DMS153 (cell line): ENCODE results near the gene TRANK1.
"Not testable (repeated sequence)": the region's sequence is repeated elsewhere in the genome, so short reads cannot be mapped to it uniquely, and the experiment has no call there.

ENCODE experiments used
- DNase-seq: peaks from one replicate; lab custom pipeline; 2025; lab: John Stamatoyannopoulos, UW

Gene TRANK1

DNA sequence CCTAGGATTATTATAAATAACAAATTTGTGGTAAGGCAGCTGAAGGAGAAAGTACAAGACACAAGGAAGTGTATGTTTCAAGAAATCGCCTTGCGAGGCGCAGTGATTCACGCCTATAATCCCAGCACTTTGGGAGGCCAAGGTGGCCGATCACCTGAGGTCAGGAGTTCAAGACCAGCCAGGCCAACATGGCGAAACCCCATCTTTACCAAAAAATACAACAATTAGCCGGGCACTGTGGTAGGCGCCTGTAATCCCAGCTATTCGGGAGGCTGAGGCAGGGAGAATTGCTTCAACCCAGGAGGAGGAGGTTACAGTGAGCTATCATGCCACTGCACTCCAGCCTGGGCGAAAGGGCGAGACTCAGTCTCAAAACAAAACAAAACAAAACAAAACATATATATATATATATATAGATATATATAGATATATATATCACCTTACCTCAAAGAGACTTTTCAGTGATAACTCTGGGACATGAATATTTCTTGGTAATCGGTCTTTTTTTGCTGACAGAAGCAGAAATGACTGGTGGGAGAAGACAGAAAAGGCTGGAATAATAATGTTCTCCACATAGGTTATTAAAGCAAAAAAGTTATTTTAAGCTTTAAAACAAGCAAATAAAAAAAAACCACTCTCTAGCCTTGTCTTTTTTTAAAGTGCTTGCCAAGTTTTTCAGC lies 52.3 kb downstream of the TRANK1 start:
- no peak for DNase-seq

DNA sequence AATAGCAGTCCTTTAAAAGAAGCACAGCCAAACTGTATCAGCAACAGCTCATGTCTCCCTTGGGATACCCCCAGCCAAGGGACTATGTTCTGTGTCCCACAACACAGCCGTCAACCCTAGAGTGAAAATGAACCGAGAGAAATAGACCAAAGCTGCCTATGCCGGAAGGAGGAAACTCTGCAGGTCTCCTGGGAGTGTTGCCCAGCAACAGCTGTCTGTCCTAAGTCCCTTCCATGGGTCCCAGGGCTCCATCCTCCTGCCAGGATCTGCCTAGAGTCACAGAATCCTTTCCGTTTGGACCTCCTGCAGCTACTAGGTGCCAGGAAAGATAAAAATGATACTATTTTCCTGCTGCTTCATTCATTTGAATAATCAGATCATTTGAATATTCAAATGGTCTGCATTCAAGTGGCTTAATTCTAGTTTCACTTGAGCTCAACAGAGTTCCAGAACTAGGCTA lies 53.1 kb downstream of the TRANK1 start:
- DNase-seq, result peak; percentile 24

DNA sequence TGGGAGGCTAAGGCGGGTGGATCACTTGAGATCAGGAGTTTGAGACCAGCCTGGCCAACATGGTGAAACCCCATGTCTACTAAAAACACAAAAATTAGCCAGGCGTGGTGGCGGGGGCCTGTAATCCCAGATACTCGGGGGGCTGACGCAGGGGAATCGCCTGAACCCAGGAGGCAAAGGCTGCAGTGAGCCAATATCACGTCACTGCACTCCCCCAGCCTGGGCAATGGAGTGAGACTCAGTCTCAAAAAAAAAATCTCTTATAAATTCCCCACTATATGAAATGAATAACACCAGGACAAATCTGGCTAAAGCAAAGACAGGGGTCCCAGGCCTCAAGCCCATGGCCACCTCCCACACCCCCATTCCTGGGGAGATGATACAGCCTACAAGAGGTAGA lies 53.8 kb downstream of the TRANK1 start:
- DNase-seq, result not testable (repeated sequence)

DNA sequence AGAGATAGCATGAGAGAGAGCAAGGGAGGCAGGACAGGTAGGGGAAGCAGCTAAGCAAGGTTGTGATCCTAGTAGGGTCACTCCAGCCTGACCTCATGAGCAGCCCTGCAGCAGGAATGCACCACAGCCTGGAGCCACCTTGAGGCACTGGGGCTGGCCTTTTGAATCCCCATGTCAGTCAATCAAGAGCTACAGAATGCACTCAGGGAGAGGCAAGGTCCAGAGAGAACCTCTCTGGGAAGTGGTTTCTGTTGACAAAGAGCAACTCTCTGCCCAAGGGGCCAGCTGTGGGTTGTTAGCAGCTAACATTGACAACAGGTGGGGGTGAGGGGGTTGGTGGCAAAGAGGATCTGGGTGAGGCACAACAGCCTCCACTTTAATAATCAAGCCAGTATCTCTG lies 54.6 kb downstream of the TRANK1 start:
- no peak for DNase-seq

DNA sequence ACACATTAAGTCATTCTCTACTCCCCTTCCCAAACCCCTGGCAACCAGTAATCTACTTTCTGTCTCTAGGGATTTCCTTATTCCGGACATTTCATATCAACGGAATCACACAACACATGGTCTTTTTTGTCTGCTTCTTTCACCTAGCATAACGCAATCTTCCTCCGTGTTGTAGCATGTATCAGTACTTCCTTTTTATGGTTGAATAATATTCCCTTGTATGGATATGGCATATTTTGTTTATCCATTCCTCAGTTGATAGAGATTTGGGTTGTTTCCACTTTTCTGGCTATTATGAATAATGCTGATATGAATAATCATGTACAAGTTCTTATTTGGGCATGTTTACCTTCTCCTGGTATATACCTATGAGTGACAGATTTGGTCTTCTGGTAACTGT lies 63.1 kb downstream of the TRANK1 start:
- no peak for DNase-seq

DNA sequence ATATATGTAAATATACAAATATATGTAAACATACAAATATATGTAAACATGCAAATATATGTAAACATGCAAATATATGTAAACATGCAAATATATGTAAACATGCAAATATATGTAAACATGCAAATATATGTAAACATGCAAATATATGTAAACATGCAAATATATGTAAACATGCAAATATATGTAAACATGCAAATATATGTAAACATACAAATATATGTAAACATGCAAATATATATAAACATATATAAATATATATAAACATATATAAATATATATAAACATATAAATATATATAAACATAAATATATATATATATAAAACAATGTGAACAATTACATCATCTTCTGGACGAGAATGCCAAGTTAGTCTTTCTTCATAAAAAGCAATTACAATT lies 65.0 kb downstream of the TRANK1 start:
- DNase-seq, result not testable (repeated sequence)

DNA sequence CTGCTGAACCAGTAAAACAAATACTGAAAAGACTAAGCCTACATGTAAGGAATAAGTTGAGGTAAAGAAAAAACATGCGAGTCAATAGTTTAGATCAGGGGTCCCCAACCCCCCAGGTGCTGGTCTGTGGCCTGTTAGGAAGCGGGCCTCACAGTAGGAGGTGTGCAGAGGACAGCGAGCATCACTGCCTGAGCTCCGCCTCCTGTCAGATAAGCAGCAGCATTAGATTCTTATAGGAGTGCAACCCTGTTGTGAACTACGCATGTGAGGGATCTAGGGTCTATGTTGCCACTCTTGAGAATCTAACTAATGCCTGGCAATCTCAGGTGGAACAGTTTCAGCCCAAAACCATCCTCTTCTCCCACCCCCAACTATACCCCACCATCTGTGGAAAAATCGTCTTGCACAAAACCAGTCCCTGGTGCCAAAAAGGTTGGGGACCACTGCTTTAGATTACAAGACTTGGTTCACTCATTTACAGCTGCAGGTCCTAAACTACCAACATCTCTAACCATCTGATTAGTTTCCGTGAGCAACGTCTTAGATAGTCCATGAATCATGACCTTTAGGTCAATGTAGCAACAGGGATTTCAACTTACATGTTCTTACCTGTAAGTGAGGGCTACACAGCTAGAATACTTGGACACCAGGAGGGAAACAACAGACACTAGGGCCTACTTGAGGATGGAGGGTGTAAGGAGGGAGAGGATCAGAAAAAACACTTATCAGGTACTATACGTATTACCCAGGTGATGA lies 66.7 kb downstream of the TRANK1 start:
- no peak for DNase-seq

DNA sequence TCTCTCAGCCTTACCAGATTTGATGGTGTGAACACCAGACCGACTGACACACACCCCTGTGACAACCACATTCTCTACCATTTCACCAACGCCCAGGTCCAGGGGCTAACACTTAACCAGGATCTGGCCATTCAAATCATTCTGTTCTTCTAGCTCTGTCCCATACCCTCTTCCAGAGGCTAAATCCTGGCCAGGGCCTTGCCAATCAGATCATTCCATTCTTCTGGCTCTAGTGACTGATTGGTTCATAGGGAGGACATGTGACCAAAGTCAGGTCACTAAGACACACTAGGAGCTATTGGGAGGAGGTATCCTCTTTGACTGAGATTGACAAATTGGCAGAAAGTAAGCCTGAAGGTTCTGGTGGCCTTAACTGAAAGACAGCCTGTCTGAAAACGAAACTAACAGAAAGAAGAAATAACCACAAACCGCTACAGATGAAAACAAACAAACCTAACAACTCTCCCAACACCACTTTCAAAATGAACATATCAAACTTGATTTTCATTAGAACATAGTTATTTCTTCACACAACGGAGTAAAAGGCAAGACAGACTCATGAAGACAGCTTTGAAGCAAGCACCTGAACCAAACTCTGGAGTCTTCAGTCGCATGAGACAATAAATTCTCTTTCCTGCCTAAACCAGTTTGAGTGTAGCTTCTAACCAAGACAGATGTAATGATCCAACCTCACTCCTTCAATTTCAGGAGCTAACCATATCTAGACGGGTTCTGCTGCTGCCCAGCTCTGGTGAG lies 68.5 kb downstream of the TRANK1 start:
- no peak for DNase-seq

DNA sequence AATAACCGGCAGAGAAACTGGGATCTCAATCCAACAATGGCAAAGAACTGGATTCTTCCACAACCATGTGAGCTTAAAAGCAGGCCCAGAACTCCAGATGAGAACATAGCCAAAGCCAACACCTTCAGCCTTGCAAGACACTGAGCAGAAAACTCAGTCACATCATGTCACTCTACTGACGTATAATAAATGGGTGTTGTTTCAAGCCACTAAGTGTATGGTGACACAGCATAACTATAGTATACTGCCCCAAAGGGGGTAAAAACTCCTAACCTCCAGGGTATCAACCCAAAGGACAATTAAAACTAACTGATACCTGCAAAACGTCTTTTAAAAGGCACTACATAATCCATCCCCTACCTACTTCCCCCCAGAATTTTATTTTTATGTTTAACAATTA lies 69.5 kb downstream of the TRANK1 start:
- no peak for DNase-seq

DNA sequence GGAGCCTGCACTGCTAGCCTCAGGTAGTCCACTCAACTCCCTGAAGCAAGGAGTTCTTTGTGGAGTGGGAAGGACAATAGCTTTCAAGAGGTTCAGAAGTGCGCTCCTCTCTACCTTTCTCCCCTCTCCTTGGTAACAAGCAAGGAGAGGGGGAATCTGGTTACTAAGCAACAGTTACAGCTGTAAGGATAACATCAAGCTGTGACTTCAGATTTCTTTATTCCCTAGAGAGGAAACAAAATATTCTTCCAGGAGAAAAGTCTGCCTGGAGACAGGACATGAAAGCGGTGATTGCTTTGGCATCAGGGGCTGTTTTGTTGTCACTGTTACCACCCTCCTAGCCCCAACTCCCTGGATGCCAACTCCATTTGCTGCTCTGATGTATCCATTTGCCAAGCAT lies 70.4 kb downstream of the TRANK1 start:
- no peak for DNase-seq

DNA sequence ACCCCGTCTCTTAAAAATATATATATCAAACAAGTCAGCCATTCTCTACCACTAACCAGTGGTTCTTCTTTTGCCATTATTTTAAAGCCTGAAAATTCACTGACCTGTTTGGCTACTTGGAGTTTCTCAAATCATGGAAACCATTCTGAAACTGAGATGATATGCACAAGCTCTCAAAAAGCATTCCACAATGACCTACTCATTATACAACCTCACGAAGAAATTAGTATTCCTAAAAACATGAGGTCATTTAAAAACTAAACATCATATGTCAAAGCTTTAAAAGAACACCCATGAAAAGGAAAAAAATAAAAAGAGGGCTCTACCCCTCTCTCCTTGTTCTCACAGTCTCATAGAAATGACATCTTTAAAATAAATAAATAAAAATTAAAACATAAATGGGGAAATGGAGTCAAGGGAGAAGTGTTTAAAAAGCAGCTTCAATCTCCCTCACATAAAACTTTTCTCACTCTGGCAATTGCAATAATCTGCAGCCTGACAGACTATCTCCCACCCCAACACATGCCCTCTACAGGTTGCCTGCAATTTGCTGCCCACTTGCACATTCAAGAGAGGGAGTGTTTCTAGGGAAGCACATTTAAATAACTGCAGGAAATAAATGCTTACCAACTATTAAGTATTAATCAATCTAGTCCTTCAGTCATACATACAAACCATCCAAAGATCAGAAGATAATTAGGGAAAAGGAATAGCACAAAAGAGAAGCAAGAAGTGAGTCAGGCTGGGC lies 73.3 kb downstream of the TRANK1 start:
- no peak for DNase-seq

DNA sequence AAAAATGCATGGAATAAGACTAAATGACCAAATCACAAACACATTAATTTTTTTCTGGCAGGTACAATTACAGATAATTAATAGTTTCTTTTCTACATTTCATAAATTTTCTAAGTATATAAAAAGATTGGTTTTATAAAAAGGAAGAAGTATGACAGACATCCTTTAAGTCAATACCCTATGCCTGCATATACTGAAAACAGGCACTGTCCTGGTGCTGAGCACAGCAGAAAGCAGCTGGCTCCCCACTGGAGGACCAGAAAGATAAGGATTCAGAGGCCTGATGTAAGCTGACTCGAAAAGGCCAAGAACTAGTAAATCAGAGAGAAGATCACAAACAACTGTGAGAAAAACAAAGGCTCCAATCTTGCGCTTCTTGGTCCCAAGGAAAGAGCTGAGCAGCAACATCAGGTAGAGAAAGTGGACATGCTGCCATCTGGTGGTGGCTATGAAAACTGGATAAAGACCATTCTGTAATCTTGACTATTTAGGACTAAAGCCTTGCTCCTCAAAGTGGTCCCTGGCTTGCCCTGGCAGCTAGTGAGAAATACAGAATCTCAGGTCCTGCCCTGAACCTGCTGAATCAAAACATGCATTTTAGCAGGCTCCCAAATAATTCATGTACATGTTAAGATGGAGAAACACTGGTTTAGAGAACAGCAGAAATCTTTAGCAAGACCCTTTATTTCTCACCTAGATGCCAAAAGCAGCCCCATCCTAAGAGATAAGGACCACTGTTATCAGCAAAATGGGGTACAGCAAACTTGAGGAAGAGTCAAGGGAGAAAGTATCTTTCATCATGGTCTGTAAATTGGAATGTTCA lies 76.0 kb downstream of the TRANK1 start:
- no peak for DNase-seq

DNA sequence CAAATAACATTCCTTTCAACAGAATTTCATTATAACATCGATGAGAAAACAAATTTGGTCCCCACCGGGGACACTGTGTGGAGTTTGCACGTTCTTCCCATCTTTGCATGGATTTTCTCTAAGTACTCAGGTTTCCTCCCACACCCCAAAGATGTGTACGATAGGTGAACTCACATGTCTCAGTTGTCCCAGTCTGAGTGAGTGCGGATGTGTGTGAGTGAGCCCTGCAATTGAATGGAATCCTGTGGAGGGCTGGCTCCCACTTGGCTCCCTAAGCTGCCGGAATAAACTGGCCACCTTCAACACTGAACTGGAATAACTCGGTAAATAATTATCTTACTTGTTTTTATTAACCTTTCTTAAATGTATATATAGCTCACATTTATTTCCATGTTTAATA lies 77.0 kb downstream of the TRANK1 start:
- DNase-seq, result no peak

DNA sequence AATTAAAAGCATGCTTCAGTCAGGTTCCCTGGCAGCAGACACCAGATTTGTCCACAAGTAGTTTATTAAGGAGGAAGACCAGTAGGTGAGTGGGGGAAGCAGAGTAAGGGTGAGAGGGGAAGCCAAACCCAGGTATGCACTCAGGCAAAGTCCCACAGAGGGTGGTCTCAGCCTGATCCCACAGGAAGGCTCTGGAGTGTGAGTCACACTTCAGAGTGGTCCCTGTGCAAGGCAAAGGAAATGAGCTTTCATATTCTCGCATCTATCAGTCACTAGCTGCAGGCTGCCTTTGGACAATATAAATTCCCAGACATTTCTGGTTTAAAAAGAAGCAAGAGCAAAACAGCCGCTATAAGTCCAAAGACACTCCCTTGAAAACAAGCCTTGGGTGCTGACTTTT lies 78.5 kb downstream of the TRANK1 start:
- no peak for DNase-seq

DNA sequence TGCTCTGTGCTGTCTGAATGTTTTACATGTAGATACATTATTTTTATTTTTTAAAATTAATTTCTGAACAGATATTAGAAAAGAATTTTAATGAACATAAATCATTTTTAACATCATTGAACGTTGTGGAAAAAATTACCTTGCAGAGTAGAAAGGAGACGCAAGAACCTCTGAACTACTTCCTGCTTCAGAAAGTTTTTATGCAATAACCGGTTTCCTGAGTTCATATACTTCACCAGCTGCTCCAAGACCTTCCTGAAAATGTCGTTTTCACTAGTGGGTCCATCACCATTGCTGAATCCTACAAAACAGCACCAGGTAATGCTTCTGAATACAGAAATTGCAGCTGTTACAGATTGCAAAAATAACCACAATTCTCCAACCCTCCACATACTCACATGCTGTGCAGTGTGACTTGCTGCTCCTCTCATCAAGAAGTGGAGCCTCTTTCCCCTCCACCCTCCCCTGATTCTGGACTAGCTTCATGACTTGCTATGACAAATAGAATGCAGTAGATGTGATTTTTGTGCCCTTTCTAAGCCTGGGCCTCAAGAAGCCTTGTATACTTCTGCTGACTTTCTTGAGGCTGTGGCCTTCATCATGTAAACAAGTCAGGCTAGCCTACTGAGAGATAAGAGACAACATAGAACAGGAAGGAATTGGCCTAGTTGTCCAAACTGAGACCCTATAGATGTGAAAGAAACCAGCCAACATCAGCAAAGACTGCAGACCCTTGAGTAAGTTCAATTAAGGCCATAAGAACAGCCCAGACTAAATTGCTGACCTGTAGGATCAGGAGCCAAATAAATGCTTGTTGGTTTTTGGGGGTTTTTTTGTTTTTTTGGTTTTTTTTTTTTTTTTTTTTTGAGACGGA lies 80.4 kb downstream of the TRANK1 start:
- no peak for DNase-seq

DNA sequence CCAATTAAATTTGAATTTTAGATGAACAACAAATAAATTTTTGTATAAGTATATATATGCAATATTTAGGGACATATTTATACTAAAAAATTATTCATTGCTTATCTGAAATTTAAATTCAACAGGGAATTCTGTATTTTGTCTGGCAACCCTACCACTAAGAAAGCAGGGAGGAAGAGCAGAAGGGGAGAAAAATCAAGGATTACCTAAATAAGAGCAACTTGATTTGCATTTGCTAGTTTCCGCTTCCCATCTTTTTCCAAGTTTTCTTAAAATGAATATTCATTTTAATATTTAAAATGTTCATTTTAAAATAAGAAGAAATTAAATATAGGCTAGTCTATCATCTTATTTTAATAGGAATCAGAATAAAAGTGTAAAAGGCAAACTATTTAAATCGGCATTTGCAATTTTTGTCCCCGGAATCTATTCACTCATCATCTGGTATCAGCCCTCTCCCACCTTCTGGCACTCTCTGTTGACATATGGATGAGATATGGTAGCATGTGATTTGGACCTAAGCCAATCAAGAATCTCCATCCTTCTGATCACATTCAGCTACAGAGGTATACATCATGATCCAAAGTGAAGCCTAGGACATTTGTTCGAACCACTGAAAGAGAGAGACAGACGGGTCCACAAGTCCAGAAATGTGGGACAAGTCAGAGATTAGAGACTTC lies 82.6 kb downstream of the TRANK1 start:
- no peak for DNase-seq

DNA sequence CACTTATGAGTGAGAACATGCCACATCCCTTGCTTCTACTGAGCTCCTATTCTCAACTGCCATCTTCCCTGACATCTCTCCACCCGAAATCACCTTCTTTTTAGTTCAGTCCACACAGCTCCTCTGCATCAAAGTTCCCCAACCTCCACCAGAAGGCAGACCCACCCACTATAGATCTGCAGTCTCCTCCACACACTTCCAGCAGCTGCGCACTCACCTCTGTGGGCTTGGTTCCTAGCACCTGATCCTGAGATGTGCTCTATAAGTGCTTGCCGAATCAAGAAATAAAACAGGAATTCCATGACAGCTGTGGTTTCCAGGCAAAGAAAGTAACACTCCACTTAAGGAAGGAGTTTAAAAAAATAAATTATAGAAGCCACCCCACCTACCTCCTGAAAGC lies 85.4 kb downstream of the TRANK1 start:
- no peak for DNase-seq

DNA sequence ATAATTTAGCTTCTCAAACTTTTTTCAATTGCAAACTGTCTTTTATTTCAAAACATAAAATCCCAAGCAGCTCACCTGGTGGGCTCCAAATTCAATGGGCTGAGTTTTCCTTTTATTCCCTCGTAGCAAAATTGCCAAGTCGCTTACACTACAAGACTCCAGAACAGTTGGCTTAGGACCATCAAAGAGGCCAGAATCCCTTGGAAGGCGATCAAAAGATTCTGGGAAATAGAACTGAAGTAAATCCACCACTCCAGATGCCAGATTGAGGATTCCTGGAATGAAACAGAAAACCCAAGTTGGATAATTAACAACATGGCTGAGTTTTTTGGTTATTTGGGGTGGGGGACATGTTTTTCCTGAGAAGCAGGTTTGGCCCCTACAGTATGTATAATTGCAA lies 92.8 kb downstream of the TRANK1 start:
- DNase-seq, result no peak

DNA sequence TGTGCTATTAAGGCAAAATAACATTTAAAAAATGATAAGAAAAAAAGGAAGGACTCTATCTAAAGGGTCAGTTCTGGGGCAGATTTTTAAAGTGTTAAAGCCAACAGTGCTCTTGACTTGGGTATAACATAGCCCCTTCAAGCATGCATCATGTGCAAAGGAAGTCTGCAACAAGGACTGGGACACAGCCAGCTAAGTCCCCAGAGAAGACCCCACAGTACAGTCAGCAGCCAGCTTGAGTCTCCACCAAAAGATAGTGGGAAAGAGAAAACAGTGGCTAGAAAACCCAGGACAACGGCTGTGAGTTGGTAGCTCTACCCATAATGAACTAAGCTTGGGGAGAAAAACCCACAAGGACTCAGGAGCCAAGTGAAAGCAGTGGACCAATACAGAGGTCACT lies 94.1 kb downstream of the TRANK1 start:
- DNase-seq, result no peak

DNA sequence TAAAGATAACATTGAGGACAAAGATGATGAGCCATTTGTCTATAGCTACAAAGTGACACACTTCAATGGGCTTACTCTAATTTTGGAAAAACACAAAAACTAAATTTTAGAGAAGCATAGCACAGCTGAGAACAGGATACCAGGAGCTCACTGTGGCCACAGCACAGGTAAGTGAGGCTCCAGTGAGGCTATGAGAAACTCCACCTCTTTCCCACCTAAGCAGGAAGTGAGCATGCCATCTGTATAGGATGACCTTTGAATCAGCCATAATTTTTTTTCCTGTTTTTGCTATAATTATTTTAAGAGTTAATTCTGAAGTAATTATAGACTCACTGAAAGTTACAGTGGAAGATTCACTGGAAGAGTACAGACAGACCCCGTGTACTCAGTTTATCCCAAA lies 98.4 kb downstream of the TRANK1 start:
- DNase-seq, result no peak
